Keratinocyte (primary cell): ENCODE measurements around the gene RCSD1.

Source experiments
- EZH2 ChIP-seq: IDR thresholded peaks from one replicate; pipeline ENCODE4 v1.6.1; 2012; ENCODE audit warnings: inconsistent platforms, mild to moderate bottlenecking, low read length, moderate library complexity
- TF ChIP-seq, protein P1 (sequence below), 3 experiments: IDR thresholded peaks in 1 of 3; conservative IDR thresholded peaks in 1 of 3; optimal IDR thresholded peaks in 1 of 3; 2 replicates in 2 of 3; 3 replicates in 1 of 3; pipeline versions ENCODE3 to v1.5.1; 2011; ENCODE audit warnings: low read length in 3 of 3, mild to moderate bottlenecking in 3 of 3, moderate library complexity in 2 of 3, control low read depth in 1 of 3, inconsistent platforms in 1 of 3; ENCODE audit not compliant: insufficient read depth in 2 of 3; ENCODE audit errors: extremely low read depth in 1 of 3

DNA sequence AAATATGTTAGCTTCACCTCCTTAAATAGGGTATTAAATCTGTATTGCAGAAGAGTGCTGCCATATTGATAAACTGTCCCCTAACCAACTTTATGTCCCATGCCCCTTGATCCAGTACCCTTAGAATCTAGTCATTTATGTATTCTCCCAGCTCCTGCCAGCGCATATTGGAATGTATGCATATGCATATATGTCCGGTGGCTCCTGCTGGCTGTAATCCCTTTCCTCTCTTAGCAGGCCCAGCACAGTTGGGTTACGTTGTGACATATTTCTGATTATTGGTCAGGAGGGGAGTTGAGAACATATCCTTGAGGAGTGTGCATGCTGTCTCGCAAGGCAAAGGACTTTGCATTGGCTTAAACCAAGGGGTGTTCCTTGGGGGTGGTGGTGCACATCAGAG, 47.3 kb upstream of the RCSD1 start:
- TF ChIP-seq, protein P1, sequence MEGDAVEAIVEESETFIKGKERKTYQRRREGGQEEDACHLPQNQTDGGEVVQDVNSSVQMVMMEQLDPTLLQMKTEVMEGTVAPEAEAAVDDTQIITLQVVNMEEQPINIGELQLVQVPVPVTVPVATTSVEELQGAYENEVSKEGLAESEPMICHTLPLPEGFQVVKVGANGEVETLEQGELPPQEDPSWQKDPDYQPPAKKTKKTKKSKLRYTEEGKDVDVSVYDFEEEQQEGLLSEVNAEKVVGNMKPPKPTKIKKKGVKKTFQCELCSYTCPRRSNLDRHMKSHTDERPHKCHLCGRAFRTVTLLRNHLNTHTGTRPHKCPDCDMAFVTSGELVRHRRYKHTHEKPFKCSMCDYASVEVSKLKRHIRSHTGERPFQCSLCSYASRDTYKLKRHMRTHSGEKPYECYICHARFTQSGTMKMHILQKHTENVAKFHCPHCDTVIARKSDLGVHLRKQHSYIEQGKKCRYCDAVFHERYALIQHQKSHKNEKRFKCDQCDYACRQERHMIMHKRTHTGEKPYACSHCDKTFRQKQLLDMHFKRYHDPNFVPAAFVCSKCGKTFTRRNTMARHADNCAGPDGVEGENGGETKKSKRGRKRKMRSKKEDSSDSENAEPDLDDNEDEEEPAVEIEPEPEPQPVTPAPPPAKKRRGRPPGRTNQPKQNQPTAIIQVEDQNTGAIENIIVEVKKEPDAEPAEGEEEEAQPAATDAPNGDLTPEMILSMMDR (optimal IDR thresholded peaks at IDR 0.05 in 1 of 3, IDR thresholded peaks at IDR 0.05 in 1 of 3, conservative IDR thresholded peaks at IDR 0.05 in 1 of 3; ENCODE audit: extremely low read depth in 1 of 3, insufficient read depth in 2 of 3, low read length in 3 of 3): no peak
- no peak for TF ChIP-seq EZH2
